Measurements from ENCODE around the gene PPM1L. TPM values are rescaled to one million over a fixed set of nuclear protein-coding genes. Genes with fewer than 3 reads are reported as not detected.
A peak's percentile ranks its signal among the peaks of the same experiment; 100 is the strongest.

The PPM1L gene
- total RNA-seq, 1 experiment from 2014 or later, result 3.2 TPM

GRCh38 chr3:160883373-160883772, 127.3 kb downstream of the PPM1L start:
- H3K27me3 ChIP-seq (ENCODE audit: control insufficient read depth, insufficient read depth, low read length), result no peaks in the 10 kb centered on the region

GRCh38 chr3:160885791-160886286, 129.8 kb downstream of the PPM1L start:
- Histone ChIP-seq H3K27me3 (ENCODE audit: control insufficient read depth, insufficient read depth, low read length) (no peaks in the 10 kb centered on the region), H3K36me3 (replicated peaks; ENCODE audit: control insufficient read depth, insufficient read depth, low read length) (no peaks in the 10 kb centered on the region), H3K4me3 (ENCODE audit: insufficient read depth, low read depth, low read length) (no peak overlapping the region)
- DNase-seq, result no peak

More at GRCh38 chr3:160883373-160883772, 127.3 kb downstream of the PPM1L start:
- H3K4me3 ChIP-seq (ENCODE audit: insufficient read depth, low read depth, low read length), result no peak overlapping the region
- no peaks in the 10 kb centered on the region for H3K36me3 ChIP-seq (replicated peaks; ENCODE audit: control insufficient read depth, insufficient read depth, low read length)
- DNase-seq, result peak; percentile 11

- DNase-seq, result no peak
- Histone ChIP-seq H3K36me3 (replicated peaks; ENCODE audit: control insufficient read depth, insufficient read depth, low read length) (no peaks in the 10 kb centered on the region), H3K4me3 (ENCODE audit: insufficient read depth, low read depth, low read length) (no peak overlapping the region), H3K27me3 (ENCODE audit: control insufficient read depth, insufficient read depth, low read length) (no peaks in the 10 kb centered on the region)
These were observed 130.4 kb downstream of the PPM1L start for GRCh38 chr3:160886421-160886820.

GRCh38 chr3:160893207-160893606, 137.2 kb downstream of the PPM1L start:
- H3K27me3 ChIP-seq (ENCODE audit: control insufficient read depth, insufficient read depth, low read length), result no peaks in the 10 kb centered on the region
- no peak overlapping the region for H3K4me3 ChIP-seq (ENCODE audit: insufficient read depth, low read depth, low read length)
- peak; percentile 4 for DNase-seq
- no peaks in the 10 kb centered on the region for H3K36me3 ChIP-seq (replicated peaks; ENCODE audit: control insufficient read depth, insufficient read depth, low read length)

GRCh38 chr3:160904691-160905090, 148.7 kb downstream of the PPM1L start:
- Histone ChIP-seq H3K36me3 (replicated peaks; ENCODE audit: control insufficient read depth, insufficient read depth, low read length) (no peaks in the 10 kb centered on the region), H3K27me3 (ENCODE audit: control insufficient read depth, insufficient read depth, low read length) (no peaks in the 10 kb centered on the region), H3K4me3 (ENCODE audit: insufficient read depth, low read depth, low read length) (no peak overlapping the region)
- no peak for DNase-seq

GRCh38 chr3:160906646-160907045, 150.6 kb downstream of the PPM1L start:
- H3K36me3 ChIP-seq (replicated peaks; ENCODE audit: control insufficient read depth, insufficient read depth, low read length), result no peaks in the 10 kb centered on the region
- no peak for DNase-seq
- H3K27me3 ChIP-seq (ENCODE audit: control insufficient read depth, insufficient read depth, low read length), result no peaks in the 10 kb centered on the region
- H3K4me3 ChIP-seq (ENCODE audit: insufficient read depth, low read depth, low read length), result no peak overlapping the region

GRCh38 chr3:160909917-160910316, 153.9 kb downstream of the PPM1L start:
- H3K27me3 ChIP-seq (ENCODE audit: control insufficient read depth, insufficient read depth, low read length), result no peaks in the 10 kb centered on the region
- no peak overlapping the region for H3K4me3 ChIP-seq (ENCODE audit: insufficient read depth, low read depth, low read length)
- no peaks in the 10 kb centered on the region for H3K36me3 ChIP-seq (replicated peaks; ENCODE audit: control insufficient read depth, insufficient read depth, low read length)
- DNase-seq, result no peak

GRCh38 chr3:160911411-160911810, 155.4 kb downstream of the PPM1L start:
- DNase-seq, result no peak
- H3K27me3 ChIP-seq (ENCODE audit: control insufficient read depth, insufficient read depth, low read length), result no peaks in the 10 kb centered on the region

GRCh38 chr3:160916472-160916871, 160.4 kb downstream of the PPM1L start:
- Histone ChIP-seq H3K4me3 (ENCODE audit: insufficient read depth, low read depth, low read length) (no peak overlapping the region), H3K27me3 (ENCODE audit: control insufficient read depth, insufficient read depth, low read length) (no peaks in the 10 kb centered on the region)
- no peak for DNase-seq

More at GRCh38 chr3:160911411-160911810, 155.4 kb downstream of the PPM1L start:
- Histone ChIP-seq H3K4me3 (ENCODE audit: insufficient read depth, low read depth, low read length) (no peak overlapping the region), H3K36me3 (replicated peaks; ENCODE audit: control insufficient read depth, insufficient read depth, low read length) (no peaks in the 10 kb centered on the region)

GRCh38 chr3:160919942-160920341, 163.9 kb downstream of the PPM1L start:
- Histone ChIP-seq H3K4me3 (ENCODE audit: insufficient read depth, low read depth, low read length) (no peak overlapping the region), H3K27me3 (ENCODE audit: control insufficient read depth, insufficient read depth, low read length) (no peaks in the 10 kb centered on the region), H3K36me3 (replicated peaks; ENCODE audit: control insufficient read depth, insufficient read depth, low read length) (no peaks in the 10 kb centered on the region)
- DNase-seq, result no peak

More at GRCh38 chr3:160916472-160916871, 160.4 kb downstream of the PPM1L start:
- no peaks in the 10 kb centered on the region for H3K36me3 ChIP-seq (replicated peaks; ENCODE audit: control insufficient read depth, insufficient read depth, low read length)

- Histone ChIP-seq H3K27me3 (ENCODE audit: control insufficient read depth, insufficient read depth, low read length) (no peaks in the 10 kb centered on the region), H3K36me3 (replicated peaks; ENCODE audit: control insufficient read depth, insufficient read depth, low read length) (no peaks in the 10 kb centered on the region), H3K4me3 (ENCODE audit: insufficient read depth, low read depth, low read length) (no peak overlapping the region)
- DNase-seq, result peak; percentile 14
These were observed 165.1 kb downstream of the PPM1L start for GRCh38 chr3:160921020-160921635.

- Histone ChIP-seq H3K4me3 (ENCODE audit: insufficient read depth, low read depth, low read length) (no peak overlapping the region), H3K36me3 (replicated peaks; ENCODE audit: control insufficient read depth, insufficient read depth, low read length) (no peaks in the 10 kb centered on the region)
- no peak for DNase-seq
These were observed 168.7 kb downstream of the PPM1L start for GRCh38 chr3:160924776-160925175.

GRCh38 chr3:160927620-160928019, 171.6 kb downstream of the PPM1L start:
- H3K36me3 ChIP-seq (replicated peaks; ENCODE audit: control insufficient read depth, insufficient read depth, low read length), result no peaks in the 10 kb centered on the region
- no peak for DNase-seq
- no peak overlapping the region for H3K4me3 ChIP-seq (ENCODE audit: insufficient read depth, low read depth, low read length)
- H3K27me3 ChIP-seq (ENCODE audit: control insufficient read depth, insufficient read depth, low read length), result no peaks in the 10 kb centered on the region

More at GRCh38 chr3:160924776-160925175, 168.7 kb downstream of the PPM1L start:
- no peaks in the 10 kb centered on the region for H3K27me3 ChIP-seq (ENCODE audit: control insufficient read depth, insufficient read depth, low read length)

GRCh38 chr3:160928183-160928726, 172.2 kb downstream of the PPM1L start:
- no peaks in the 10 kb centered on the region for H3K27me3 ChIP-seq (ENCODE audit: control insufficient read depth, insufficient read depth, low read length)
- no peak overlapping the region for H3K4me3 ChIP-seq (ENCODE audit: insufficient read depth, low read depth, low read length)

GRCh38 chr3:160929595-160929994, 173.6 kb downstream of the PPM1L start:
- H3K27me3 ChIP-seq (ENCODE audit: control insufficient read depth, insufficient read depth, low read length), result no peaks in the 10 kb centered on the region
- H3K36me3 ChIP-seq (replicated peaks; ENCODE audit: control insufficient read depth, insufficient read depth, low read length), result no peaks in the 10 kb centered on the region
- no peak overlapping the region for H3K4me3 ChIP-seq (ENCODE audit: insufficient read depth, low read depth, low read length)
- DNase-seq, result no peak

More at GRCh38 chr3:160928183-160928726, 172.2 kb downstream of the PPM1L start:
- no peak for DNase-seq
- no peaks in the 10 kb centered on the region for H3K36me3 ChIP-seq (replicated peaks; ENCODE audit: control insufficient read depth, insufficient read depth, low read length)
